HCT116 (cell line): ENCODE results near the gene SPACA1. TPM values are rescaled to one million over a fixed set of nuclear protein-coding genes. Genes with fewer than 3 reads are reported as not detected.
A peak's percentile ranks its signal among the peaks of the same experiment; 100 is the strongest.

Experiments used
- ATAC-seq: fragments of 200-7000 bp; cut with Tn5 transposase; 2 replicates; pipeline ENCODE4 v1.9.1; 2020; ENCODE audit warnings: mild to moderate bottlenecking, moderate library complexity
- BruUV-seq: library from RNA; stranded (reverse); fragments of 400-500 nt; replicated peaks from 2 replicates; lab custom pipeline; 2021; lab: Mats Ljungman, UMichigan
- CTCF ChIA-PET: fragments of 300-600 bp; sonication (Branson Sonifier 250); formaldehyde crosslinking; loops from one replicate; lab custom pipeline; 2021; ENCODE audit warnings: antibody characterized with exemption; lab: Charles Lee
- POLR2A ChIA-PET: fragments of 300-600, 350-600 bp; sonication (Branson Sonifier 250); formaldehyde crosslinking; loops from one replicate; lab custom pipeline; 2021; ENCODE audit warnings: antibody characterized with exemption; lab: Charles Lee
- RAD21 ChIA-PET, 2 experiments: fragments of 300-600 bp; sonication (Branson Sonifier 250); formaldehyde crosslinking; loops; one replicate each; lab custom pipeline; 2023; ENCODE audit warnings: low total read pairs in 2 of 2; ENCODE audit not compliant: uncharacterized antibody in 2 of 2, unreplicated experiment in 2 of 2, low non-redundant PET in 1 of 2; lab: Charles Lee
- DNase-seq: peaks from one replicate; pipeline ENCODE4 v3.0.0-alpha.2; 2010; ENCODE audit warnings: low read depth, low spot score
- H2AFZ ChIP-seq: fragments of 200-600 bp; shearing (Covaris generic), sonication (generic); 2 replicates; pipeline ENCODE4 v1.6.1; 2017; ENCODE audit warnings: low read depth, mixed run types, mixed read lengths, antibody characterized with exemption, low read length; ENCODE audit not compliant: poor library complexity, severe bottlenecking
- H3K27ac ChIP-seq: 2 replicates; pipeline ENCODE4 v1.5.1; 2012; ENCODE audit warnings: low read depth, low read length
- H3K27me3 ChIP-seq: fragments of 200-600 bp; sonication (generic); 2 replicates; pipeline ENCODE4 v1.6.1; 2016; ENCODE audit warnings: mixed run types, low read length, mixed read lengths; ENCODE audit not compliant: insufficient read depth
- H3K36me3 ChIP-seq, 2 experiments: fragments of 200-500 bp in 1 of 2; fragments of 200-600 bp in 1 of 2; sonication (Bioruptor generic) in 1 of 2; sonication (generic) in 1 of 2; 2 replicates each; pipeline versions ENCODE4 v1.5.1 to v1.6.1; 2014 to 2016; ENCODE audit warnings: low read length in 2 of 2, inconsistent platforms in 1 of 2, mixed read lengths in 1 of 2, mixed run types in 1 of 2; ENCODE audit not compliant: insufficient read depth in 2 of 2, control insufficient read depth in 1 of 2
- H3K4me1 ChIP-seq, 2 experiments: fragments of 200-600 bp in 1 of 2; sonication (generic) in 1 of 2; 2 replicates each; pipeline versions ENCODE4 v1.5.1 to v1.6.1; 2012 to 2017; ENCODE audit warnings: low read length in 2 of 2, inconsistent platforms in 1 of 2, mild to moderate bottlenecking in 1 of 2, mixed read lengths in 1 of 2, mixed run types in 1 of 2, moderate library complexity in 1 of 2; ENCODE audit not compliant: insufficient read depth in 2 of 2, control insufficient read depth in 1 of 2
- H3K4me2 ChIP-seq: fragments of 200-600 bp; sonication (generic); 2 replicates; pipeline ENCODE4 v1.6.1; 2017; ENCODE audit warnings: mixed run types, low read length, mixed read lengths
- H3K4me3 ChIP-seq, 2 experiments: fragments of 200-600 bp in 1 of 2; sonication (generic) in 1 of 2; replicated peaks in 1 of 2; 2 replicates each; pipeline ENCODE4 v1.5.1; 2011 to 2016; ENCODE audit warnings: low read length in 2 of 2, control low read depth in 1 of 2, low read depth in 1 of 2, mild to moderate bottlenecking in 1 of 2, mixed read lengths in 1 of 2, mixed run types in 1 of 2
- H3K79me2 ChIP-seq: fragments of 200-600 bp; sonication (generic); 2 replicates; pipeline ENCODE4 v1.6.1; 2017; ENCODE audit warnings: mild to moderate bottlenecking, mixed run types, low read length, moderate library complexity, mixed read lengths; ENCODE audit not compliant: insufficient read depth
- H3K9ac ChIP-seq: fragments of 200-600 bp; sonication (generic); 2 replicates; pipeline ENCODE4 v1.6.1; 2016; ENCODE audit warnings: low read length, mixed read lengths
- H3K9me2 ChIP-seq: fragments of 200-600 bp; sonication (generic), shearing (Covaris generic); 2 replicates; pipeline ENCODE4 v1.6.1; 2017; ENCODE audit warnings: mixed run types, mild to moderate bottlenecking, moderate library complexity; ENCODE audit not compliant: insufficient read depth
- H3K9me3 ChIP-seq, 2 experiments: fragments of 200-500 bp in 1 of 2; fragments of 200-600 bp in 1 of 2; sonication (Bioruptor generic) in 1 of 2; sonication (generic) in 1 of 2; 2 replicates each; pipeline ENCODE4 v1.6.1; 2014 to 2017; ENCODE audit warnings: low read length in 2 of 2, mixed read lengths in 2 of 2, inconsistent platforms in 1 of 2, low read depth in 1 of 2, mild to moderate bottlenecking in 1 of 2, mixed run types in 1 of 2, moderate library complexity in 1 of 2; ENCODE audit not compliant: control insufficient read depth in 1 of 2, insufficient read depth in 1 of 2
- H4K20me1 ChIP-seq: fragments of 200-600 bp; sonication (generic), shearing (Covaris generic); 2 replicates; pipeline ENCODE4 v1.6.1; 2017; ENCODE audit warnings: mixed run types, mild to moderate bottlenecking, moderate library complexity; ENCODE audit not compliant: insufficient read depth
- CBX3 ChIP-seq: IDR thresholded peaks from 2 replicates; pipeline ENCODE4 v1.6.1; 2012; ENCODE audit warnings: low read depth
- CEBPB ChIP-seq: IDR thresholded peaks from 2 replicates; pipeline ENCODE4 v1.6.1; 2012; ENCODE audit warnings: low read depth
- EGR1 ChIP-seq: IDR thresholded peaks from 2 replicates; pipeline ENCODE4 v1.6.1; 2012; ENCODE audit warnings: low read depth
- ELF1 ChIP-seq: IDR thresholded peaks from 2 replicates; pipeline ENCODE4 v1.6.1; 2012; ENCODE audit warnings: low read depth, borderline replicate concordance
- EZH2 ChIP-seq: fragments of 200-600 bp; sonication (generic); IDR thresholded peaks from 2 replicates; pipeline ENCODE4 v1.6.1; 2017; ENCODE audit warnings: antibody characterized with exemption, mixed run types
- EZH2phosphoT487 ChIP-seq: fragments of 200-600 bp; IDR thresholded peaks from 2 replicates; pipeline ENCODE4 v1.6.1; 2018; ENCODE audit warnings: antibody characterized with exemption, borderline replicate concordance
- POLR2AphosphoS5 ChIP-seq: IDR thresholded peaks from 2 replicates; pipeline ENCODE4 v1.6.1; 2011; ENCODE audit warnings: mild to moderate bottlenecking, low read depth, low read length, moderate library complexity
- RAD21 ChIP-seq: IDR thresholded peaks from 2 replicates; pipeline ENCODE4 v1.6.1; 2012; ENCODE audit warnings: low read depth, mild to moderate bottlenecking
- SIN3A ChIP-seq: IDR thresholded peaks from 2 replicates; pipeline ENCODE4 v1.6.1; 2012; ENCODE audit warnings: low read depth
- SP1 ChIP-seq: IDR thresholded peaks from 2 replicates; pipeline ENCODE4 v1.6.1; 2012; ENCODE audit warnings: low read depth
- SRF ChIP-seq: IDR thresholded peaks from 2 replicates; pipeline ENCODE4 v1.6.1; 2012; ENCODE audit warnings: low read depth
- ZBTB33 ChIP-seq: IDR thresholded peaks from 2 replicates; pipeline ENCODE4 v1.6.1; 2011; ENCODE audit warnings: mild to moderate bottlenecking, low read length, moderate library complexity; ENCODE audit not compliant: insufficient replicate concordance; ENCODE audit errors: extremely low read depth
- ZFX ChIP-seq: fragments of 450-650 bp; IDR thresholded peaks from 2 replicates; pipeline ENCODE4 v1.6.1; 2017
- intact Hi-C: fragments of 100-400 bp; cut with micrococcal nuclease; formaldehyde crosslinking; loops from 2 replicates; pipeline ENCODE4 v1.10.0; 2022
- total RNA-seq: library from RNA; stranded (reverse); gene quantifications from one replicate; pipeline ENCODE4 v1.2.1, GENCODE V29; 2021; ENCODE audit not compliant: unreplicated experiment

SPACA1 gene
- total RNA-seq, 1 experiment from 2014 or later: not detected

- no peaks in the 10 kb centered on the region for H3K36me3 ChIP-seq
- H4K20me1 ChIP-seq: no peaks in the 10 kb centered on the region
- H3K4me3 ChIP-seq: no peak overlapping the region
- no peaks in the 10 kb centered on the region for H3K79me2 ChIP-seq
- H3K9me3 ChIP-seq: no peaks in the 10 kb centered on the region
- TF ChIP-seq SIN3A: no peak
- no peak for TF ChIP-seq POLR2AphosphoS5
- TF ChIP-seq EZH2: 0 out of 2 replicates have a peak, but pooled peaks have one; percentile 11
- TF ChIP-seq, all 23 proteins: peak for 1
- DNase-seq: no peak
- ChIA-PET RAD21 (no interaction called here), CTCF (no interaction called here), POLR2A (no interaction called here)
- Histone ChIP-seq H3K27ac (no peak overlapping the region), H2AFZ (no peak overlapping the region), H3K4me2 (no peak overlapping the region), H3K9ac (no peak overlapping the region), H3K27me3 (peaks cover 46% of the 10 kb centered on the region), H3K4me1 (no peaks in the 10 kb centered on the region), H3K9me2 (no peaks in the 10 kb centered on the region)
- ATAC-seq: no peak
- BruUV-seq: no TSS peak
- intact Hi-C loops: no loop called here
Measured at GRCh38 chr6:88086792-88087191, 39.2 kb downstream of the SPACA1 start.

GRCh38 chr6:88089708-88090107, 42.1 kb downstream of the SPACA1 start:
- Histone ChIP-seq H3K36me3 (no peaks in the 10 kb centered on the region), H3K4me1 (no peaks in the 10 kb centered on the region), H2AFZ (no peak overlapping the region), H3K4me2 (no peak overlapping the region), H3K4me3 (no peak overlapping the region), H3K9me2 (no peaks in the 10 kb centered on the region), H3K79me2 (no peaks in the 10 kb centered on the region), H3K27ac (no peak overlapping the region), H3K27me3 (peaks cover 57% of the 10 kb centered on the region), H4K20me1 (no peaks in the 10 kb centered on the region), H3K9ac (no peak overlapping the region), H3K9me3 (no peaks in the 10 kb centered on the region)
- no TSS peak for BruUV-seq
- TF ChIP-seq CEBPB: no peak
- no peak for TF ChIP-seq ZBTB33
- no peak for TF ChIP-seq SP1
- TF ChIP-seq EGR1: no peak
- TF ChIP-seq CBX3: no peak
- no peak for TF ChIP-seq ZFX
- no peak for TF ChIP-seq EZH2phosphoT487
- no peak for TF ChIP-seq SRF
- no peak for TF ChIP-seq RAD21
- TF ChIP-seq ELF1: no peak
- intact Hi-C loops: no loop called here
- RAD21 ChIA-PET: no interaction called here
- no peak for ATAC-seq
- POLR2A ChIA-PET: no interaction called here
- CTCF ChIA-PET: no interaction called here
- DNase-seq: no peak
